KMS-11 (cell line): ENCODE measurements around the gene PREB.
A peak's percentile ranks its signal among the peaks of the same experiment; 100 is the strongest.

ENCODE experiments used
- H2AFZ ChIP-seq: fragments of 200-600 bp; sonication (generic); 2 replicates; pipeline ENCODE4 v1.6.1; 2016; ENCODE audit warnings: antibody characterized with exemption, mixed run types, low read depth
- H3K27ac ChIP-seq: fragments of 200-600 bp; sonication (generic); 2 replicates; pipeline ENCODE4 v1.6.1; 2016; ENCODE audit warnings: mild to moderate bottlenecking, mixed run types
- H3K27me3 ChIP-seq: fragments of 200-600 bp; sonication (generic); 2 replicates; pipeline ENCODE4 v1.6.1; 2017; ENCODE audit warnings: mild to moderate bottlenecking, low read depth, mixed run types, moderate library complexity; ENCODE audit not compliant: insufficient read depth
- H3K36me3 ChIP-seq: fragments of 200-600 bp; sonication (generic); 2 replicates; pipeline ENCODE4 v1.6.1; 2017; ENCODE audit warnings: mild to moderate bottlenecking, mixed run types; ENCODE audit not compliant: insufficient read depth
- H3K4me1 ChIP-seq: fragments of 200-600 bp; sonication (generic); 2 replicates; pipeline ENCODE4 v1.6.1; 2016; ENCODE audit warnings: mild to moderate bottlenecking, low read depth, mixed run types; ENCODE audit not compliant: poor library complexity, severe bottlenecking
- H3K4me2 ChIP-seq: fragments of 200-600 bp; sonication (generic); 2 replicates; pipeline ENCODE4 v1.7.0; 2016; ENCODE audit warnings: mild to moderate bottlenecking, mixed run types
- H3K4me3 ChIP-seq: fragments of 200-600 bp; sonication (generic); IDR thresholded peaks from 2 replicates; pipeline ENCODE4 v1.6.1; 2017; ENCODE audit warnings: low read depth, low read length, mixed read lengths; ENCODE audit not compliant: insufficient read depth
- H3K79me2 ChIP-seq: fragments of 200-600 bp; sonication (generic); 2 replicates; pipeline ENCODE4 v1.6.1; 2016; ENCODE audit warnings: low read depth, mixed run types; ENCODE audit not compliant: insufficient read depth
- H3K9ac ChIP-seq: fragments of 200-600 bp; sonication (generic); 2 replicates; pipeline ENCODE4 v1.6.1; 2016; ENCODE audit warnings: mild to moderate bottlenecking, mixed run types
- H4K20me1 ChIP-seq: fragments of 200-600 bp; sonication (generic); 2 replicates; pipeline ENCODE4 v1.6.1; 2016; ENCODE audit warnings: mild to moderate bottlenecking, mixed run types; ENCODE audit not compliant: insufficient read depth
- TF ChIP-seq, protein P1 (sequence below): fragments of 200-600 bp; sonication (generic); conservative IDR thresholded peaks from 2 replicates; pipeline ENCODE4 v1.6.1; 2017; ENCODE audit warnings: low read depth, mild to moderate bottlenecking, antibody characterized with exemption, low read length, moderate library complexity, mixed read lengths

The PREB gene

GRCh38 chr2:27136751-27137150 is 2.3 kb upstream of the PREB start:
- H3K79me2 ChIP-seq, result peaks cover 15% of the 10 kb centered on the region
- no peak overlapping the region for H2AFZ ChIP-seq
- H3K27me3 ChIP-seq, result no peaks in the 10 kb centered on the region
- H3K4me1 ChIP-seq, result peaks cover 9% of the 10 kb centered on the region
- H3K4me2 ChIP-seq, result no peak overlapping the region
- no peak overlapping the region for H3K9ac ChIP-seq
- H4K20me1 ChIP-seq, result no peaks in the 10 kb centered on the region
- no peaks in the 10 kb centered on the region for H3K36me3 ChIP-seq
- H3K4me3 ChIP-seq, result no peak overlapping the region
- H3K27ac ChIP-seq, result no peak overlapping the region
- TF ChIP-seq, protein P1, sequence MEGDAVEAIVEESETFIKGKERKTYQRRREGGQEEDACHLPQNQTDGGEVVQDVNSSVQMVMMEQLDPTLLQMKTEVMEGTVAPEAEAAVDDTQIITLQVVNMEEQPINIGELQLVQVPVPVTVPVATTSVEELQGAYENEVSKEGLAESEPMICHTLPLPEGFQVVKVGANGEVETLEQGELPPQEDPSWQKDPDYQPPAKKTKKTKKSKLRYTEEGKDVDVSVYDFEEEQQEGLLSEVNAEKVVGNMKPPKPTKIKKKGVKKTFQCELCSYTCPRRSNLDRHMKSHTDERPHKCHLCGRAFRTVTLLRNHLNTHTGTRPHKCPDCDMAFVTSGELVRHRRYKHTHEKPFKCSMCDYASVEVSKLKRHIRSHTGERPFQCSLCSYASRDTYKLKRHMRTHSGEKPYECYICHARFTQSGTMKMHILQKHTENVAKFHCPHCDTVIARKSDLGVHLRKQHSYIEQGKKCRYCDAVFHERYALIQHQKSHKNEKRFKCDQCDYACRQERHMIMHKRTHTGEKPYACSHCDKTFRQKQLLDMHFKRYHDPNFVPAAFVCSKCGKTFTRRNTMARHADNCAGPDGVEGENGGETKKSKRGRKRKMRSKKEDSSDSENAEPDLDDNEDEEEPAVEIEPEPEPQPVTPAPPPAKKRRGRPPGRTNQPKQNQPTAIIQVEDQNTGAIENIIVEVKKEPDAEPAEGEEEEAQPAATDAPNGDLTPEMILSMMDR, result no peak

- H3K27me3 ChIP-seq, result no peaks in the 10 kb centered on the region
- H3K27ac ChIP-seq, result no peak overlapping the region
- H3K9ac ChIP-seq, result no peak overlapping the region
- H2AFZ ChIP-seq, result 0 out of 2 replicates have a peak overlapping the region, but pooled peaks have one; percentile 69
- H4K20me1 ChIP-seq, result no peaks in the 10 kb centered on the region
- H3K4me1 ChIP-seq, result peaks cover 9% of the 10 kb centered on the region
- H3K4me3 ChIP-seq, result no peak overlapping the region
- TF ChIP-seq, protein P1, result no peak
- H3K4me2 ChIP-seq, result no peak overlapping the region
- no peaks in the 10 kb centered on the region for H3K36me3 ChIP-seq
- peaks cover 15% of the 10 kb centered on the region for H3K79me2 ChIP-seq
Measured at GRCh38 chr2:27135478-27135955, 1.1 kb upstream of the PREB start.

DNA sequence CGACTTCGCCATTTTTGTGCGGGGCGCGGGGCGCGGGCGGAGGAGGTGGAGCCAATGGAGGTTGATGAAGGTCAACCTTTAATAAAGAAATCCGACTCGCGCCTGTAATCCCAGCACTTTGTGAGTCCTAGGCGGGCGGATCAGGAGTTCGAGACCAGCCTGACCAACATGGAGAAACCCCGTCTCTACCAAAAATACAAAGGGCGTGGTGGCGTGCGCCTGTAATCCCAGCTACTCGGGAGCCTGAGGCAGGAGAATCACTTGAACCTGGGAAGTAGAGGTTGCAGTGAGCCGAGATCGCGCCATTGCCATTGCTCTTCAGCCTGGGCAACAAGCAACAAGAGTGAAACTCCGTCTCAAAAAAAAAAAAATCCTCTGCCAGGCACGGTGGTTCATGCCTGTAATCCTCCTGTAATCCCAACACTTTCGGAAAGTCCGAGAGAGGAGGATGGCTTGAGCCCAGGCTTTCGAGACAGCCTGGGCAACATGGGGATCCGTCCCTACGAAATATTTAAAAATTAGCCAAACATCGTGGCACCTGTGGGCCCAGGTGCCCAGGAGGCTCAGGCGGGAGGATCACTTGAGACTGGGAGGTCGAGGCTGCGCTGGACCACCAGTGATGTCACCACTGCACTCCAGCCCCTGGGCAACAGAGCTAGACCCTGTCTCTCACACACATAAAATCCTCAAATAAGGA is 493 bp upstream of the PREB start:
- no peaks in the 10 kb centered on the region for H4K20me1 ChIP-seq
- peaks cover 15% of the 10 kb centered on the region for H3K79me2 ChIP-seq
- H2AFZ ChIP-seq, result peak overlapping the region; percentile 69; the same call in 1 of the 2 replicates
- TF ChIP-seq, protein P1, result no peak
- H3K27ac ChIP-seq, result peak overlapping the region; percentile 12
- no peak overlapping the region for H3K9ac ChIP-seq
- H3K36me3 ChIP-seq, result no peaks in the 10 kb centered on the region
- H3K4me2 ChIP-seq, result peak overlapping the region; percentile 11; the same call in 1 of the 2 replicates
- H3K4me1 ChIP-seq, result peaks cover 9% of the 10 kb centered on the region
- no peak overlapping the region for H3K4me3 ChIP-seq
- no peaks in the 10 kb centered on the region for H3K27me3 ChIP-seq

- H4K20me1 ChIP-seq, result no peaks in the 10 kb centered on the region
Measured at GRCh38 chr2:27133195-27133875, 1.1 kb downstream of the PREB start.

More at GRCh38 chr2:27133195-27133875, 1.1 kb downstream of the PREB start:
- peak overlapping the region; percentile 73; the same call in 1 of the 2 replicates for H3K9ac ChIP-seq
- H2AFZ ChIP-seq, result no peak overlapping the region
- TF ChIP-seq, protein P1, result no peak; the same call in 1 of the 2 replicates
- peaks cover 9% of the 10 kb centered on the region for H3K4me1 ChIP-seq
- H3K79me2 ChIP-seq, result peaks cover 15% of the 10 kb centered on the region
- peak overlapping the region; percentile 99 for H3K4me2 ChIP-seq
- H3K36me3 ChIP-seq, result no peaks in the 10 kb centered on the region
- no peak overlapping the region; the same call in 1 of the 2 replicates for H3K27ac ChIP-seq
- H3K4me3 ChIP-seq, result no peak overlapping the region
- no peaks in the 10 kb centered on the region for H3K27me3 ChIP-seq
